Sciatic nerve (tissue), 2 donors: ENCODE results near the gene CFTR. TPM values are rescaled to one million over a fixed set of nuclear protein-coding genes. Genes with fewer than 3 reads are reported as not detected.
"Not testable (repeated sequence)": the region's sequence is repeated elsewhere in the genome, so short reads cannot be mapped to it uniquely, and the experiment has no call there.

Source experiments
- ATAC-seq: fragments of 200-7000 bp; cut with Tn5 transposase; one replicate; pipeline ENCODE4 v1.9.1; 2020; ENCODE audit warnings: mild to moderate bottlenecking, moderate library complexity
- DNase-seq: peaks from one replicate; pipeline ENCODE4 v3.0.0-alpha.2; 2020; ENCODE audit warnings: low spot score
- intact Hi-C: fragments of 100-400 bp; cut with DNase I; formaldehyde crosslinking; loops from one replicate; pipeline ENCODE4 v1.14.2; 2022
- total RNA-seq: library from RNA; stranded (reverse); fragmentation: NEBNext Ultra II Directional; extraction: Animal tissue kit (Norgen Biotek cat#: 25700); gene quantifications from one replicate; pipeline ENCODE4 v1.2.1, GENCODE V29; 2021
- donor health status: DM: no; HTN: no; CAD: no.
- donor health status: DM: no; HTN: no; CAD: no.

Gene CFTR
- total RNA-seq, 1 donor from 2014 or later = not detected

- intact Hi-C loops = no loop called here
- DNase-seq = no peak
Measured at GRCh38 chr7:117492649-117493048, 12.8 kb downstream of the CFTR start.

GRCh38 chr7:117493460-117493859, 13.6 kb downstream of the CFTR start:
- intact Hi-C loops = no loop called here
- ATAC-seq (no peak), DNase-seq (no peak)

More at GRCh38 chr7:117492649-117493048, 12.8 kb downstream of the CFTR start:
- ATAC-seq = no peak

GRCh38 chr7:117495308-117495707, 15.5 kb downstream of the CFTR start:
- DNase-seq = no peak
- ATAC-seq = no peak

GRCh38 chr7:117502331-117502730, 22.5 kb downstream of the CFTR start:
- intact Hi-C loops = no loop called here
- DNase-seq = no peak
- no peak for ATAC-seq

More at GRCh38 chr7:117495308-117495707, 15.5 kb downstream of the CFTR start:
- intact Hi-C loops = no loop called here

- ATAC-seq = no peak
- no peak for DNase-seq
- intact Hi-C loops = no loop called here
Measured at GRCh38 chr7:117505238-117505637, 25.4 kb downstream of the CFTR start.

DNA sequence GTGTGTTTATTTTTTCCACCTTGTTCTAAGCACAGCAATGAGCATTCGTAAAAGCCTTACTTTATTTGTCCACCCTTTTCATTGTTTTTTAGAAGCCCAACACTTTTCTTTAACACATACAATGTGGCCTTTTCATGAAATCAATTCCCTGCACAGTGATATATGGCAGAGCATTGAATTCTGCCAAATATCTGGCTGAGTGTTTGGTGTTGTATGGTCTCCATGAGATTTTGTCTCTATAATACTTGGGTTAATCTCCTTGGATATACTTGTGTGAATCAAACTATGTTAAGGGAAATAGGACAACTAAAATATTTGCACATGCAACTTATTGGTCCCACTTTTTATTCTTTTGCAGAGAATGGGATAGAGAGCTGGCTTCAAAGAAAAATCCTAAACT, 28.9 kb downstream of the CFTR start:
- ATAC-seq (no peak), DNase-seq (no peak)
- intact Hi-C loops = no loop called here

DNA sequence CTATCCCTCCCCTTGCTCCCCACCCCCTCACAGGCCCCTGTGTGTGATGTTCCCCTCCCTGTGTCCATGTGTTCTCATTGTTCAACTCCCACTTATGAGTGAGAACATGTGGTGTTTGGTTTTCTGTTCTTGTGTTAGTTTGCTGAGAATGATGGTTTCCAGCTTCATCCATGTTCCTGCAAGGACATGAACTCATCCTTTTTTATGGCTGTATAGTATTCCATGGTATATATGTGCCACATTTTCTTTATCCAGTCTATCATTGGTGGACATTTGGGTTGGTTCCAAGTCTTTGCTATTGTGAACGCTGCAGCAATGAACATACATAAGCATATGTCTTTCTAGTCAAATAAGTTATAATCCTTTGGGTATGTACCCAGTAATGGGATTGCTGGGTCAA, 37.4 kb downstream of the CFTR start:
- intact Hi-C loops, DNase-seq, ATAC-seq: not testable (repeated sequence)

DNA sequence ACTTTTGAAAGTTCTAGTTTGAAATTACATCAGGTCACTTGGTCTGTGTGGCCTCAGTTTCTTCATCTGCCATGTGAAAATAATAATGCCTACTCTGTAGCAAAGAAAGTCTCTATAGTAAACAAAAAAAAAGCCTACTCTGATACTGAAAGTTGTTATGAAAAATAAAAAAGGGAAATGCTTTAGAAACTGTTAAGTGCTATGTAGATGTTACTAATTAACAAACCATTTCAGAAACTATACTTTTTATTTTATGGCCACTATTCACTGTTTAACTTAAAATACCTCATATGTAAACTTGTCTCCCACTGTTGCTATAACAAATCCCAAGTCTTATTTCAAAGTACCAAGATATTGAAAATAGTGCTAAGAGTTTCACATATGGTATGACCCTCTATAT, 50.6 kb downstream of the CFTR start:
- ATAC-seq (no peak), DNase-seq (no peak)
- intact Hi-C loops = no loop called here

DNA sequence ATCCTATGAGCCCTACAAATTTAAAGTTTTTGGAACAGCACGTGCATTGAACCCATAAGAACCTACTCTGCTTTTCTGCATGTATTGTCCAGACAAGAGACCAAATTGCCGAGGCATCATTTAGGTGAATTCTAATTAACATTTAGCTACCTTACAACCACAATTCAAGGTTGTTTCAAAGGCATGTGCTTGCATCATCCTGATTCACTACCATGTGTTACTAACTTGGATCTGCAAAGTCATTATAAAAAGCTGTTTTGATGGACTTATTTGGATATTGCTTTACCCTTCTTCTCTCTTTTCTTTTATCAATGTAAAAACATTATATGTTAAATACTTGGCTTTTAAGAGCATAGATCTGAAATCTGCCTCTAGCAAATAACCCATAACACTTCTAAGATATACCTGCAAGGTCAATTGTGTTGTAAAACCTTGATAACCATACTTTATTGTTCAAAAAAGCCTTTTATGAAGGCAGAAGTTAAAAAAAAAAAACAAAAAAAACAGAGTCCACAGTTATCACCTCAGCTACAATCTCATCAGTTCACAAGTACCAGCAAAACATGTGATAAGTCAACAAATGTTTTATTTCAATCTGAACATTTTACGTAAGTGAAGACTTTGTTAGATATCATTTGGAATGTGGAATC, 51.9 kb downstream of the CFTR start:
- no peak for ATAC-seq
- no peak for DNase-seq
- intact Hi-C loops = no loop called here

DNA sequence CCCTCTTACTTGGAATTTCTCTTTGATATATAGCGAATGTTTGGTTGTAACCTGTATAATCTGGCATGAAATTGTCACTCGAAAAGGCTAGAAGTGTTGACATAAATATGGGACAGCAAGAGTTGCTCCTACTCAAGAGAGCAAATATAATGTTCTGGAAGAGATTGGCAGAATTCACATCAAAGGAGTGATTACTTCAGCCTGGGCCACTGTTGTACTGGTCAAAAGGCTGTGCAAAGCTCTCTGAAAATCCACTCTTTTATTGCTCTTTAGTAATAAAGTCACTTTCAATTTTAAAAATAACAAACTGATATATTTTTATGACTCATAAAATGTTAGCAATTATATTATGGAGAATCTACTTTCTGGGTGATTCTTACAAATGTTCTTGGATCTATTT, 58.2 kb downstream of the CFTR start:
- no peak for ATAC-seq
- no peak for DNase-seq
- intact Hi-C loops = no loop called here

DNA sequence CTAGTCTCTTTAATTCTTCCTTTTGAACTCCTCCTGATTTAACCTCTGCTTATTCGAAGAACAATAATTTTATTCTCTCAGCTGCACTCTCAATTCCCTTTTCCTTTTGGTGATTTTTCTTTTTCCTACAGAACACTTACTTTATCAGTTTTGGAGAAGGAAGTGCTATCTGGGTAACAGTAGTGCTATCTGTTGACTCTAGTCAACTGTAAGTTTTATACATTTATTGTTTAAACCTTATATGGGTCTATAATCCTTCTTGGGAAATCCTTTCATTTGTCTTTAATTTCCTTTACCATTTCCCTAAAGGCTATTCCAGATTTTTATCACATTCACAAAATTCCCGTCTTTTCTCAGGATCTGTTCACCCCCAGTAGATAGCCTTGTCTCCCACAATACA, 64.2 kb downstream of the CFTR start:
- DNase-seq (no peak), ATAC-seq (no peak)
- intact Hi-C loops = no loop called here

GRCh38 chr7:117548035-117548434, 68.2 kb downstream of the CFTR start:
- intact Hi-C loops = no loop called here
- ATAC-seq = no peak
- DNase-seq = no peak

- intact Hi-C loops = no loop called here
Measured at GRCh38 chr7:117550625-117551024, 70.8 kb downstream of the CFTR start.

GRCh38 chr7:117552660-117553059, 72.8 kb downstream of the CFTR start:
- intact Hi-C loops = no loop called here
- ATAC-seq = no peak
- no peak for DNase-seq

More at GRCh38 chr7:117550625-117551024, 70.8 kb downstream of the CFTR start:
- no peak for DNase-seq
- no peak for ATAC-seq

- intact Hi-C loops = no loop called here
- DNase-seq (no peak), ATAC-seq (no peak)
Measured at GRCh38 chr7:117555260-117555659, 75.4 kb downstream of the CFTR start.

DNA sequence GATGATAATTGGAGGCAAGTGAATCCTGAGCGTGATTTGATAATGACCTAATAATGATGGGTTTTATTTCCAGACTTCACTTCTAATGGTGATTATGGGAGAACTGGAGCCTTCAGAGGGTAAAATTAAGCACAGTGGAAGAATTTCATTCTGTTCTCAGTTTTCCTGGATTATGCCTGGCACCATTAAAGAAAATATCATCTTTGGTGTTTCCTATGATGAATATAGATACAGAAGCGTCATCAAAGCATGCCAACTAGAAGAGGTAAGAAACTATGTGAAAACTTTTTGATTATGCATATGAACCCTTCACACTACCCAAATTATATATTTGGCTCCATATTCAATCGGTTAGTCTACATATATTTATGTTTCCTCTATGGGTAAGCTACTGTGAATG, 79.6 kb downstream of the CFTR start:
- no peak for DNase-seq
- intact Hi-C loops = no loop called here

GRCh38 chr7:117560030-117560429, 80.2 kb downstream of the CFTR start:
- DNase-seq (no peak), ATAC-seq (no peak)
- intact Hi-C loops = no loop called here

More for the DNA sequence above, 79.6 kb downstream of the CFTR start:
- ATAC-seq = no peak

GRCh38 chr7:117562759-117563158, 82.9 kb downstream of the CFTR start:
- intact Hi-C loops = no loop called here
- DNase-seq (no peak), ATAC-seq (no peak)

- ATAC-seq = no peak
- intact Hi-C loops = no loop called here
- no peak for DNase-seq
Measured at GRCh38 chr7:117564080-117564479, 84.3 kb downstream of the CFTR start.

- ATAC-seq = no peak
- DNase-seq = no peak
- intact Hi-C loops = loop anchor here (5.0 kb wide), 1 partner anchor 1578 kb away; no protein-coding TSS in a partner anchor
Measured at GRCh38 chr7:117564627-117565026, 84.8 kb downstream of the CFTR start.

GRCh38 chr7:117565226-117565625, 85.4 kb downstream of the CFTR start:
- no peak for ATAC-seq
- intact Hi-C loops = loop anchor here (5.0 kb wide), 1 partner anchor 1577 kb away; no protein-coding TSS in a partner anchor
- DNase-seq = no peak
